GM19193 (cell line): Measurements from ENCODE around the gene EPHA8.

Source experiments
- POLR2A ChIP-seq: IDR thresholded peaks from 4 replicates; pipeline ENCODE4 v1.6.1; 2011; ENCODE audit not compliant: insufficient read depth, insufficient read length; ENCODE audit errors: extremely low read depth

The EPHA8 gene

GRCh38 chr1:22611530-22611947 lies 48.2 kb downstream of the EPHA8 start:
- no peak for TF ChIP-seq POLR2A

- no peak for TF ChIP-seq POLR2A
Observed at GRCh38 chr1:22612671-22613571, 49.6 kb downstream of the EPHA8 start.

- TF ChIP-seq POLR2A, result no peak
Observed at GRCh38 chr1:22613572-22613918, 50.3 kb downstream of the EPHA8 start.

GRCh38 chr1:22613951-22614350 lies 50.7 kb downstream of the EPHA8 start:
- no peak for TF ChIP-seq POLR2A

- TF ChIP-seq POLR2A, result no peak
Observed at GRCh38 chr1:22615886-22616285, 52.6 kb downstream of the EPHA8 start.

- TF ChIP-seq POLR2A, result no peak
Observed at GRCh38 chr1:22616571-22616970, 53.3 kb downstream of the EPHA8 start.

- no peak for TF ChIP-seq POLR2A
Observed at GRCh38 chr1:22618056-22618455, 54.8 kb downstream of the EPHA8 start.

- no peak for TF ChIP-seq POLR2A
Observed at GRCh38 chr1:22619252-22619651, 56.0 kb downstream of the EPHA8 start.

GRCh38 chr1:22619798-22620197 lies 56.5 kb downstream of the EPHA8 start:
- TF ChIP-seq POLR2A, result no peak

- TF ChIP-seq POLR2A, result no peak
Observed at GRCh38 chr1:22621761-22622160, 58.5 kb downstream of the EPHA8 start.

GRCh38 chr1:22625262-22625925 lies 62.1 kb downstream of the EPHA8 start:
- no peak for TF ChIP-seq POLR2A

GRCh38 chr1:22626237-22627157 lies 63.2 kb downstream of the EPHA8 start:
- TF ChIP-seq POLR2A, result no peak

- TF ChIP-seq POLR2A, result no peak
Observed at GRCh38 chr1:22627331-22627730, 64.0 kb downstream of the EPHA8 start.

GRCh38 chr1:22628698-22629444 lies 65.6 kb downstream of the EPHA8 start:
- TF ChIP-seq POLR2A, result no peak

- TF ChIP-seq POLR2A, result no peak
Observed at GRCh38 chr1:22629886-22630285, 66.6 kb downstream of the EPHA8 start.
